ENCODE results near the gene DYNC1LI2. TPM values are rescaled to one million over a fixed set of nuclear protein-coding genes. Genes with fewer than 3 reads are reported as not detected.

DYNC1LI2 gene
- polyA plus RNA-seq, 1 donor = 84.0 TPM

Other genes with a start within 250 kb of the DYNC1LI2 start
- gene TK2, start 201.5 kb downstream of the DYNC1LI2 start, polyA plus RNA-seq (ENCODE audit: insufficient read length) = 14.9 TPM
- gene CKLF, start 199.0 kb downstream of the DYNC1LI2 start, polyA plus RNA-seq (ENCODE audit: insufficient read length) = 26.0 TPM
- 7.3 TPM for gene CMTM1, start 185.2 kb downstream of the DYNC1LI2 start, polyA plus RNA-seq (ENCODE audit: insufficient read length)
- gene CMTM2, start 172.1 kb downstream of the DYNC1LI2 start, polyA plus RNA-seq (ENCODE audit: insufficient read length) = 0.30 TPM
- 57.2 TPM for gene CMTM3, start 146.9 kb downstream of the DYNC1LI2 start, polyA plus RNA-seq (ENCODE audit: insufficient read length)
- gene CMTM4, start 54.9 kb downstream of the DYNC1LI2 start, polyA plus RNA-seq (ENCODE audit: insufficient read length) = 8.8 TPM
- not detected for gene TERB1, start 50.0 kb upstream of the DYNC1LI2 start, polyA plus RNA-seq (ENCODE audit: insufficient read length)
- gene NAE1, start 79.4 kb upstream of the DYNC1LI2 start, polyA plus RNA-seq (ENCODE audit: insufficient read length) = 42.4 TPM
- not detected for gene CA7, start 92.8 kb upstream of the DYNC1LI2 start, polyA plus RNA-seq (ENCODE audit: insufficient read length)
- 3.3 TPM for gene PDP2, start 128.9 kb upstream of the DYNC1LI2 start, polyA plus RNA-seq (ENCODE audit: insufficient read length)
- gene CDH16, start 167.3 kb upstream of the DYNC1LI2 start, polyA plus RNA-seq (ENCODE audit: insufficient read length) = not detected
- gene RRAD, start 173.9 kb upstream of the DYNC1LI2 start, polyA plus RNA-seq (ENCODE audit: insufficient read length) = 4.9 TPM
- gene CIAO2B, start 182.8 kb upstream of the DYNC1LI2 start, polyA plus RNA-seq (ENCODE audit: insufficient read length) = 89.6 TPM
- 26.3 TPM for gene CES2, start 183.9 kb upstream of the DYNC1LI2 start, polyA plus RNA-seq (ENCODE audit: insufficient read length)
- 0.40 TPM for gene CES3, start 209.7 kb upstream of the DYNC1LI2 start, polyA plus RNA-seq (ENCODE audit: insufficient read length)
- 3.4 TPM for gene CES4A, start 237.0 kb upstream of the DYNC1LI2 start, polyA plus RNA-seq (ENCODE audit: insufficient read length)